ENCODE results near the gene INTS14.

DNA sequence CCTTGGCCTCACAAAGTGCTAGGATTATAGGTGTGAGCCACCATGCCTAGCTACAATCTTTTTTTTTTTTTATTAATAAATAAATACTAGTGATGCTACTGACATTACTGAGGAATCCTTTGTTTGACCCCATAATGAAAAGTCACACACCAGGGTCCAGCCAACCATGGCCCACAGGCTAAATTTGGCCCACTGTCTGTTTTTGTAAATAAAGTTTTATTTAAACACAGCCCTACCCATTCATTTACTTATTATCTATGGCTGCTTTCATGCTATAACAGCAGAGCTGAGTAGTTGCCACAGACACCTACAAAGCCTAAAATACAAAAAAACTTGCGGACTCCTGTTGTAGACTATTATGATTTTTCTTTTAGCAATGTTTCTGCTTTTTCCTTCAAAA lies 7.4 kb downstream of the INTS14 start:
- TF ChIP-seq, protein P1, sequence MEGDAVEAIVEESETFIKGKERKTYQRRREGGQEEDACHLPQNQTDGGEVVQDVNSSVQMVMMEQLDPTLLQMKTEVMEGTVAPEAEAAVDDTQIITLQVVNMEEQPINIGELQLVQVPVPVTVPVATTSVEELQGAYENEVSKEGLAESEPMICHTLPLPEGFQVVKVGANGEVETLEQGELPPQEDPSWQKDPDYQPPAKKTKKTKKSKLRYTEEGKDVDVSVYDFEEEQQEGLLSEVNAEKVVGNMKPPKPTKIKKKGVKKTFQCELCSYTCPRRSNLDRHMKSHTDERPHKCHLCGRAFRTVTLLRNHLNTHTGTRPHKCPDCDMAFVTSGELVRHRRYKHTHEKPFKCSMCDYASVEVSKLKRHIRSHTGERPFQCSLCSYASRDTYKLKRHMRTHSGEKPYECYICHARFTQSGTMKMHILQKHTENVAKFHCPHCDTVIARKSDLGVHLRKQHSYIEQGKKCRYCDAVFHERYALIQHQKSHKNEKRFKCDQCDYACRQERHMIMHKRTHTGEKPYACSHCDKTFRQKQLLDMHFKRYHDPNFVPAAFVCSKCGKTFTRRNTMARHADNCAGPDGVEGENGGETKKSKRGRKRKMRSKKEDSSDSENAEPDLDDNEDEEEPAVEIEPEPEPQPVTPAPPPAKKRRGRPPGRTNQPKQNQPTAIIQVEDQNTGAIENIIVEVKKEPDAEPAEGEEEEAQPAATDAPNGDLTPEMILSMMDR (IDR thresholded peaks at IDR 0.05) = no peak
- TF ChIP-seq POLR2A (IDR thresholded peaks at IDR 0.05) = no peak
